ENCODE data around the gene RHBDD1.
"Not testable (repeated sequence)": the region's sequence is repeated elsewhere in the genome, so short reads cannot be mapped to it uniquely, and the experiment has no call there.

The RHBDD1 gene

DNA sequence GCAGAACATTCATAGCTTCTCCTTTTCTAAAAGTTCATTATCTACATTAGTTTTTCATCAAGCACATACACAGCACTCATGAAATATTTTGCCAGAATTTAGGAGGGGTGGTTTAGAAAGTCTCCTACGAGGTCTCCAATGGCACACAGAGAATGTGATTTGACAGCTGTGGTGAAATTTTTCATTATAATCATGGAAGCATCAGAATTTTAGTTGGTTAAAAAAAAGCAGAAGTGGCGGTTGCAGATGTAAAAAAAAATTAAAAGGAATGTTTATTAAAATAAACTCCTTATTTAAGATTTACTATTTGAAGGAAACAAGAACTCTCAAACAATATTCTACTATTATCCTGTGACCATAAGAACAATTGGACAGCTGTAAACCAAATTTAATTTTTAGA, 10.8 kb upstream of the RHBDD1 start:
- no peak for TF ChIP-seq CTCF (conservative IDR thresholded peaks at IDR 0.05; ENCODE audit: low read depth, low read length)
- no peak for DNase-seq (ENCODE audit: low read depth)

DNA sequence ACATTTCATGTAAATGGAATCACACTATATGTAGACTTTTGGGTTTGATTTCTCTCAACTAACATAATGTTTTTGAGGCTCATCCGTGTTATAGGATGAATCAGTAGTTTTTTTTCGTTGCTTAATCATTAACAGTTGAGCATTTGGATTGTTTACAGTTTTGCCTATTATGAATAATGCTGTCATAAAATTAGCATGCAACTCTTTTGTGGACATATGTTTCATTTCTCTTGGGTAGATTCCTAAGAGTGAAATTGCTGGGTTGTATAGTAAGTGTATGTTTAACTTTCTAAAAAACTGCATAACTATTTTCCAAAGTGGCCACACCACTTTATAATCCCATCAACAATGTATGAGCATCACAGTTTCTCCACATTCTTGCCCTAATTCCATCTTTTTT, 7.7 kb upstream of the RHBDD1 start:
- no peak for DNase-seq (ENCODE audit: low read depth)
- no peak overlapping the region for H3K4me3 ChIP-seq (ENCODE audit: low read depth, low read length)
- no peak for TF ChIP-seq CTCF (conservative IDR thresholded peaks at IDR 0.05; ENCODE audit: low read depth, low read length)

More for the DNA sequence above, 10.8 kb upstream of the RHBDD1 start:
- H3K4me3 ChIP-seq (ENCODE audit: low read depth, low read length): no peak overlapping the region

DNA sequence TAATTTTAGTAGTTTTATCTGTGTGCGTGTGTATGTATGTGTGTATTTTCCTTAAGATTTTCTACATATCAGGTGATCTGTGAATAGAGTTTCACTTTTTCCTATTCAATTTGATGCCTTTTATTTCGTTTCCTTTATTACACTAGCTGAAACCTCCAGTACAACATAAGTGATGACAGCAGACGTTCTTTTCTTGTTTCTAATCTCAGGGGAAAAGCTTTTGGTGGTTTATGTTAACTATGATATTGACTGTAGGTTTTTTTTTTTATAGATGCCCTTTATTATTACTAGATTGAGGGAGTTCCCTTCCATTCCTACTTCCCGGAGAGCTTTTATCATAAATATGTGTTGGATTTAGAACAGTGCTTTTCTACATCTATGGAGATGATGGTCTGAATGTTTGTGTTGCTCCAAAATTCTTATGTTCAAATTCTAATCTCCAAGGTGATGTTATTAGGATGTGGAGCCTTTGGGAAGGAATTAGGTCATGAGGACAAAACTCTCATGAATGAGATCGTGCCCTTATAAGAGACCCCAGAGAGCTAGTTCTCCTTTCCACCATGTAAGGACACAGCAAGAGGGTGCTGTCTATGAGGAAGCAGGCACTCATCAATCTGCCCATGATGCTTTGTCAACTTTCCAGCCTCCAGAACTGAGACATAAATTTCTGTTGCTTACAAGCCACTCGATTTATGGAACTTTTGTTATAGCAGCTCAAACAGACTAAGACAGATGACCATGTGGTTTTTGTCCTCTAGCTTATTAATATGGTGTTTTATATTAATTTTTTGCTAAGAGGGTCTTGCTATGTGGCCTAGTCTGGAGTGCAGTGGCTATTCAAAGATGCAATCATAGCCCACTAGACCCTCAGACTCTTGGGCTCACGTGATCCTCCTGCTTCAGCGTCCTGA, 5.9 kb upstream of the RHBDD1 start:
- H3K4me3 ChIP-seq (ENCODE audit: low read depth, low read length): no peak overlapping the region
- TF ChIP-seq CTCF (conservative IDR thresholded peaks at IDR 0.05; ENCODE audit: low read depth, low read length): no peak
- DNase-seq (ENCODE audit: low read depth): no peak

GRCh38 chr2:226831266-226831665, 4.6 kb upstream of the RHBDD1 start:
- TF ChIP-seq CTCF (conservative IDR thresholded peaks at IDR 0.05; ENCODE audit: low read depth, low read length): no peak
- no peak overlapping the region for H3K4me3 ChIP-seq (ENCODE audit: low read depth, low read length)
- no peak for DNase-seq (ENCODE audit: low read depth)

DNA sequence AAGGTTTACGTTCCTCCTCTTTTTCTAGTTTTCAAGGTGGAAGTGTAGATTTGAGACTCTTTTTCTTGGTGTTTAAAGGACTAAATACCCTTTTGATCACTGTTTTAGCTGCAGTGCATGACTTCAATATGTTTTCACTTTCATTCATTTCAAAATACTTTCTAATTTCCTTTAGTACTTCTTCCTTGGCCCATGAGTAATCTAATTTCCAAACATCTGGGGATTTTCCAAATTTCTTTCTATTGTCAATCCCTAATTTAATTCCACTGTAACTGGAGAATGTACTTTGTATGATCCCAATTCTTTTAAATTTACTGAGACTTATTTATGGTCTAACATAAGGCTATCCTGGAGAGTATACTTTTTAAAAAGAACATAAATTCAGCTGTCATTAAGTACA, 3.8 kb upstream of the RHBDD1 start:
- no peak for DNase-seq (ENCODE audit: low read depth)
- TF ChIP-seq CTCF (conservative IDR thresholded peaks at IDR 0.05; ENCODE audit: low read depth, low read length): no peak
- H3K4me3 ChIP-seq (ENCODE audit: low read depth, low read length): no peak overlapping the region

- H3K4me3 ChIP-seq (ENCODE audit: low read depth, low read length): peak overlapping the region; percentile 80
- DNase-seq (ENCODE audit: low read depth): not testable (repeated sequence)
Observed at GRCh38 chr2:226834880-226835279, 974 bp upstream of the RHBDD1 start.

DNA sequence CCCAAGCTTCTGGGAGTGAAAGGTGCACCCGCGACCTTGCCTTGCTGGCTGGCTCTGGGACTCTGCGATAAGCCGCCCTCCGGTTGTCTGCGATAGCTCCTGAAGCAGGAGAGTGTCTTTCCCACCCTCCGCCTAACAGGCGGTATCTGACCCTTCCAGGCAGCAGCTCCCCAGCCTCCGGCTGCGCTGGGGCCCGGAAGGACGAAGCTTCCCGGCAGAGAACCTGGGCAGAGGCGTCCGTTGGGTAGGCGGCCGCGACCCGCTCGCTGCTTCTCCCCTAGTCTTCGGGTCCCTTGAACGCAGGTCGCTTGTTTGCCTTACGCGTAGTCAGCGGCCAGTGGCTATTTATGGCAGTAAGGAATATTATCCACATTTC, 446 bp upstream of the RHBDD1 start:
- TF ChIP-seq CTCF (conservative IDR thresholded peaks at IDR 0.05; ENCODE audit: low read depth, low read length): no peak
- peak; percentile 44 for DNase-seq (ENCODE audit: low read depth)
- peak overlapping the region; percentile 80 for H3K4me3 ChIP-seq (ENCODE audit: low read depth, low read length)

Measured in choroid plexus epithelial cell (primary cell).